ENCODE data around the gene RBM34.

DNA sequence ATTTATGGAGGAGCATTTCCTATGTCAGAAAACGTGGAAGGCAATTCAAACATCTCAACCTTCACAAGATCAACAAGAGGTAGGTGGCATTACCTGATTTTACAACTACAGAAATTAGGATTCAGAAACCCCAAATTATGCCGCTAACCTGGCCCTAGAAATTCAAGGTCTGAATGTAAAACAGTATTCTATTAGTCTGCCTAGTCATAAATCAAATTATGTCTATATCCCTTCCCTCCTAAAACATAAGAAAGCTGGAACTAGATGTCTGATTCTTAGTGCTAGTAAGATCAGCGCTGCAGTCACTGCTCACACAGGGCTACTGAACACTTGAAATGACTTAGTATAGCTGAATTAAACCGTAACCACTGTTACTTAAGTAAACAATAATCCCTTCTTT is 33.8 kb downstream of the RBM34 start:
- TF ChIP-seq, protein P1, sequence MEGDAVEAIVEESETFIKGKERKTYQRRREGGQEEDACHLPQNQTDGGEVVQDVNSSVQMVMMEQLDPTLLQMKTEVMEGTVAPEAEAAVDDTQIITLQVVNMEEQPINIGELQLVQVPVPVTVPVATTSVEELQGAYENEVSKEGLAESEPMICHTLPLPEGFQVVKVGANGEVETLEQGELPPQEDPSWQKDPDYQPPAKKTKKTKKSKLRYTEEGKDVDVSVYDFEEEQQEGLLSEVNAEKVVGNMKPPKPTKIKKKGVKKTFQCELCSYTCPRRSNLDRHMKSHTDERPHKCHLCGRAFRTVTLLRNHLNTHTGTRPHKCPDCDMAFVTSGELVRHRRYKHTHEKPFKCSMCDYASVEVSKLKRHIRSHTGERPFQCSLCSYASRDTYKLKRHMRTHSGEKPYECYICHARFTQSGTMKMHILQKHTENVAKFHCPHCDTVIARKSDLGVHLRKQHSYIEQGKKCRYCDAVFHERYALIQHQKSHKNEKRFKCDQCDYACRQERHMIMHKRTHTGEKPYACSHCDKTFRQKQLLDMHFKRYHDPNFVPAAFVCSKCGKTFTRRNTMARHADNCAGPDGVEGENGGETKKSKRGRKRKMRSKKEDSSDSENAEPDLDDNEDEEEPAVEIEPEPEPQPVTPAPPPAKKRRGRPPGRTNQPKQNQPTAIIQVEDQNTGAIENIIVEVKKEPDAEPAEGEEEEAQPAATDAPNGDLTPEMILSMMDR (IDR thresholded peaks at IDR 0.05): no peak
- TF ChIP-seq TCF7L2 (IDR thresholded peaks at IDR 0.05; ENCODE audit: low read depth, low read length) (no peak), SIN3A (IDR thresholded peaks at IDR 0.05; ENCODE audit: borderline replicate concordance, insufficient read depth, low read depth, low read length) (no peak), POLR2AphosphoS5 (IDR thresholded peaks at IDR 0.05; ENCODE audit: low read depth, low read length) (no peak)

All from Panc1 (cell line).